Middle frontal gyrus (tissue), 1 donor: Measurements from ENCODE around the gene KCNIP3.
"Not testable (repeated sequence)": the region's sequence is repeated elsewhere in the genome, so short reads cannot be mapped to it uniquely, and the experiment has no call there.

Source experiments
- DNase-seq: peaks from one replicate; pipeline ENCODE4 v3.0.0-alpha.2; 2015; ENCODE audit warnings: low spot score; ENCODE audit errors: extremely low spot score

KCNIP3 gene

DNA sequence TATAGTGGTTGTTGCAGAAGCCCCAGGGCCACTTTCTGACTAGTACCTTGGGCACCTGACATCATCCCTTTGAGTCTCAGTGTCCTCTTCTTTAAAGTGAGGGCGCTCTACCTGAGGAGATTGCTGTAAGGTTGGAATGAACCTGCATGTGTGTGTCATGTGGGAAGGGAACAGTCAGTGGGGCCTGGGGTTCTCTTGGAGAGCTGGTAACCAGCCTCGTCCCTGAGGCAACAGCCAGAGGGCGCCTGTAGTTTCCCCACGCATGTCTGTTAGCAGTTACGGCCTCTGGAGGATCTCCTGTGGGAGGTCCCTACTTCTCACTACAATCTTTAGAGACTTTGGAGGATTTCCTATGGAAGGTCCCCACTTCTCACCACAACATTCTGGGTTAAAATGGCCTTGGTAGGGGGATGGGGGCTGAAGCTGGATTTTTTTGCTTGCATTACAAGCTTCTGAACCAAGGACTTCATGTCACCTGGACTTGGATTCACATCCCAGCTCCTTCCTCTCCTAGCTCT lies 106.1 kb downstream of the KCNIP3 start:
- DNase-seq = not testable (repeated sequence)

DNA sequence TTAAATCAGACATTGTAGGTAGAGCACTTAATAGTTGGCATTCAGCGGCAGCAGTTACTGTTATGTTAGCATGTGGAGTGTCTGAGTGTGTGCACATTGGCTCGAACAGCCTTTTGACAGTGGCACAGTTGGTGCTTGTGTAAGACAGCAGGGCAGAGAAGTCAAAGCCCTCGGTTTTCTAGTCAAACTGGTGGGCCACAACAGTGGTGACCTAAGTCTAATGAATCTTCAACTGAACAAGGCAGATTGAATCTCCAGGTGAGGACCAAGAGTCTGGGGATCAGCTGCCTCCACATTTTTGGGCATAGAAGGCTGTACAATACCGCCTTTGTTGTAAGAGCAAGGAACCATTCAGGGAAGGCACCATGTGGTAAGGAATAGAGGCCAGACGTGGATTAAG lies 106.7 kb downstream of the KCNIP3 start:
- not testable (repeated sequence) for DNase-seq

DNA sequence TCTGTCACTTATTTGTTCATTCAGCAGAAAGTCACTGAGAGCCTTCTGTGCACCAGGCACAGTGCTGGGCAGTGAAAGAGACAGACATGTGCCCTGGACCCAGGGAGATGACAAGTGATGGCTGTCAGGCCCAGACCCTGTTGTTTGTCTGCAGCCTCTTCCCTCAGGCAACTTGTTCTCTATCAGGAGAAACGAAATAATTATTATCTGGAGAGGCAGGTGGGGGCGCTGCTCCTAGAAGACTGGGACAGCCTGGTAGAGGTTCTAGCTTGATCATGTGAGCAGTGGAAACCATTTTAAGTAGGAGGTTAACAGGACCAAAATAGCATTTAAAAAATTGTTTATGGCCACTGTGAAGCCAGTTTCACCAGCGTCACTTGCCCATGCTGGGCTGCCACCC lies 107.5 kb downstream of the KCNIP3 start:
- DNase-seq = not testable (repeated sequence)

DNA sequence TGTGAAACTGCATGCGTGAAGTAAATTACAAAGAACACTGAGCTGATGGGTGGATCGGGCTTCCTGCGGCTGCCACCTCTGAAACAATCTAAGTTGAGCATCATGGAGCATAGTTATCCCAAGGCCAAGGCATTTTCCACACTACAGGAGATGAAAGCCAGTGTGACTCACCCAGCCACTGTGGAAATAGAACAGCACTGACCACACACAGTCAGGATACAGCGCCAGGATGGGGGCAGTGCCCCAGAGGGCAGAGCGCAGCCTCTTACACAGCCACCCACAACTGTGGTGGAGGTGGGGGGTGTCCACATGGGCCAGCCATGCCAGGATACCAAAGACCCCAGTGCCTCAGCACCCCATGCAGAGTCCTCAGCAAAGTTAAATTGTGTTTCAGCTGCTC lies 114.1 kb downstream of the KCNIP3 start:
- DNase-seq = not testable (repeated sequence)

DNA sequence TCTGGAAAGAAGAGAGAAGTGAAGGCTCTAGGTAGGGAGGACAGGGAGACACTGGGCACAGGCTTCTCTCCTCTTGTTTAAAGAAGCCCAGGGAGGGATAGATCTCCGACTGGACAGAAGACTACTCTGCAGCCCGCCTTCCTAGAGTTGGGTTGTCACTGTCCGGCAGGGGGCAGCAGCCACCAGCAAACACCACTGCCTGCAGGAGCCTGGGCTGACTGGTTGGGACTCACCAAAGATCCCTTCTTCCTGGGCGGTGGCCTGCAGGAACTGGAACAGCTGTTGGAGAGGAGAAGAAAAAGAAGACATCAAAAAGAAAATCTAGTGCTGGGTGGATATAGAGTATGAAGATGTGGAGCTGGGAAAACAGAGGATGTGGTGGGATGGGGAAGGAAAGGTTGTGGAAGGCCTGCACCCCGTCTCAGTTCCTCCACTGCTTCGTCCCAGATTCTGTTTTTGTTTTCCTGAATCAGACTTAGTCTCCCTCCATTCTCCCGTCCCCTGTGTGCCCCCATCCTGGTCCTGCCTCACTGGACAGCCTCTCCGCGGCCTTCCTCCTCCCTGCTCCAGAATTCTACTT lies 117.0 kb downstream of the KCNIP3 start:
- DNase-seq = peak; percentile 63

DNA sequence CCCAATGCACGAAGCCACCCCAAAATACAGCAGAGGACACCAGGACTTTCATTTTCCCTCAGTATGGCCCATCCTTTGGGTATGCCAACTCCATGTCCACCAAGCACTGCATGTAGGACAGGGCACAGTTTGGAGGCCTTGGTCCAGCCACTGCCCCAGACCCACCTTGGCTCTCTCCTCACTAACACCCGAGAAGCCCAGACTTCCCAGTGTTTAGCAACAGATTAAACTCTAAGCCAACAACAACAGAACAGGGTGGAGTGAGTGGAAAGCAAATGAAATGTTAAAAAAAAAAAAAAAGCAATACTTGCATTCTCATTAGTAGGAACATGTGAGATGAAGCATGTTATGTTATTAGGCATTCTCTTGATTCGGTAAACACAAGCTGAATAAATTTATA lies 118.0 kb downstream of the KCNIP3 start:
- not testable (repeated sequence) for DNase-seq

DNA sequence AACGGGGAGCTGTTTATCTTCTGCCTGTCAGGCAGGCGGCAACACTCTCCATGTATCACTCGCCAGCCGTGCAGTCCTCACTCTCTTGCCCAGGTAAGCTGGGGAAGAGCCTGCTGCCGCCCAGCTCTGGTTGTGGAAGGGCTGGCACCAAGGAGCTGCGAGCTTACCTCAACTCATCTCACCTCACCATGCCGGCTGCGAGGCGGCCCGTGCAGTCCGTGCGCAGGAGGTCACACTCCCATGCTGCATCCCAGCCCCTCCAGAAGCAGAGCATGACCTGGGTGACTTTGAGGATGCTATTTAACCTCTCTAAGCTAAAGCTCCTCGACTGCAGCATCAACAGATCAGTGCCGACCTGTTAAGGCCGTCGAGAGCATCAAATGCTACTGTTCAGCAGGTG lies 118.4 kb downstream of the KCNIP3 start:
- DNase-seq = not testable (repeated sequence)

DNA sequence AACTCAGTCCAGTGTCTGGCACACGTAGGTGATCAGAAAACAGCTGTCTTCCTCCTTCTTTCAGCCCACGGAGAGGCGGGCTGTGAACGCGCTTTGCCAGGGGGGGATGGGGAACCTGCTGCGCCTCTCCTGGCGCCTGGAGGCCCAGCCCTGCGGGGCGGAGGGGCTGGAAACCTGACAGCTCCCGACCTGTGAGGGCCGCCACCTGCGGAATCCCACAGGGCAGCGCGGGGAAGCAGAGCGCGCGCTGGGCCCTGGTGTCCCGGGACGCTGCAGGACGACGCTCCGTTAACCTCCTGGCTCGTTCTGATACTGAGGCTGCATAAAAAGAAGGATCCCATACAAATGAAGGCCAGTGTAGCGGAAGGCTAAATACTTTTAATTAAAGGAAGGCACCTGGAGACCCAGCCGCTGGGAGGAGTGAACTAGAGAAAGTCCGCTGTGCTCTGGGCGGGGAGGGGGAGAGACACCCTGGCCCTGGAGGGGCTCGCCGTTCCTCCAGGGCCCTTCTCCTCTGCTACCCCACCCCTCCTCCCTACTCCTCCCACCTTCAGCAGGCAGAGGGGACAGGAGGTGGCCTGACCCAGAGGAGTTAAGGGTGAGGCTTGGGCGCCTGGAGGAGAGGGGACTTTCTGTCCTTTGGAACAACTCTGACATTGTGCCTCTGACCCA lies 130.2 kb downstream of the KCNIP3 start:
- not testable (repeated sequence) for DNase-seq

DNA sequence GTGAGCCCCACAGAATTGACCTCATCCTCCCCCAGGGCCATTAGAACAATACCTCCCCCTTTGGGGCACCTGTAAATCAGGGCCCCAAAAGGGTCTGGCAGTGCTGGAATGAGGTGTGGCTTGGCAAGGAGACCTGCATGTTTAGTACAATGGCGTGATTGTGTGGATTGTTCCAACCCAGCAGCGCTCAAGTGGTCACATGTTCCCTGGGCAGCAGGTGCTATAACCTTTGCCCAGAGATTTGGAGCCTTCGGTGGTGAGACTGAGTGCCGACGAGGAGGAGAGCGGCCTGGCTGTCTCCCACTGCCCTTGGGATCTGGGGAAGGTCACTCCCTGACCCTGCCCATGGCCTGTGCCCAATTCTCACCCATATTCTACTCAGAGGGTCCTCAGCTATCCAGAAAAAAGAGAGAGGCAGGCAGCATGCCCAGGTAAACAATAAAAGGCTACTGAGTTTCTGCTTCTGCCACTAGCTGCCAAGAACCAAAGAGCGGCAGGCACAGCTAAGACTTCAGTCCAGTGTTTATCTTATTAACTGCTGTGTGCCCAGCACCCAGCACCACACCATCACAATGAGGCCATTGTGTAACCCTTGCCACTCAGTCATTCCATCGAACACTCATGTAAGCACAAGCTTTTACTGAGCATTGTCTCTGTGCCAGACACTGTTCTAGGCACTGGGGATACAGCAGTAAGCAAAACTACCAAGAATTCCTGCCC lies 132.8 kb downstream of the KCNIP3 start:
- DNase-seq = not testable (repeated sequence)

DNA sequence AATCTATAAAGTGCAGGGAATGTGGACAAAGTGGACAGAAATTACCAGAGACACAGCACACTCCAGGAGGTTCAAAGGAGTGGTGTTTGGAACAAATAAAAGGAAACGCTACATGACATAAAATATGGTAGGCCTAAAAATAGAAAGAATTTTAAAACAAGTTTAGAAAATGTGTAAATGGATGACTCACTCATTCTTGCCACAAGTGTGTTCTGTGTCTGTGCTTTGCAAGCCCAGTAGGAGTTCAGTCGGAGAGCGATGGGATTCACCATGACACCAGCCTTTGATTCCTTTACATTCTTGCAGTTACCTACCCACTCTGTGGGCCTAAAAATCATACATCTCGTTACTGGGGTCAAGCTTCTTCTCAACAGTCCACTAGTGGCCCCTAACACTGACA lies 136.2 kb downstream of the KCNIP3 start:
- not testable (repeated sequence) for DNase-seq

DNA sequence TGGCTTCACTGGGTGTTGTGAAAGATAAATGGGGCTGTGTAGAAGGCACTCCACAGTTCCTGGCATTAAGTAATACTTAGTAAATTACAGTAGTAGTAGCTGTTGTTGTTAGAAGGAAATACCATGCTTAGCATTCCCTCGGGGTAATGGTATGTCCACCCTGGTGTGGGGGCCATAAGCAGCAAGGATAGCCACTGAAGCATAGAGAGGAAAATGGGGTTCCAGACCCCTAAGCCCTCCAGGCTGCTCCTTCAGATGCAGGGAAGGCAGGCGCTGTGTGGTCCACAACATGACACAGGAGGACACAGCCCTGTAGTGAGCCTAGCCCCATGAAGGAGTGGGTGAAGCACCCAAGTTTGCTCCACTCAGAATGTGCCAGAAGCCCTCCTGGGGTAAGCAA lies 136.8 kb downstream of the KCNIP3 start:
- not testable (repeated sequence) for DNase-seq

DNA sequence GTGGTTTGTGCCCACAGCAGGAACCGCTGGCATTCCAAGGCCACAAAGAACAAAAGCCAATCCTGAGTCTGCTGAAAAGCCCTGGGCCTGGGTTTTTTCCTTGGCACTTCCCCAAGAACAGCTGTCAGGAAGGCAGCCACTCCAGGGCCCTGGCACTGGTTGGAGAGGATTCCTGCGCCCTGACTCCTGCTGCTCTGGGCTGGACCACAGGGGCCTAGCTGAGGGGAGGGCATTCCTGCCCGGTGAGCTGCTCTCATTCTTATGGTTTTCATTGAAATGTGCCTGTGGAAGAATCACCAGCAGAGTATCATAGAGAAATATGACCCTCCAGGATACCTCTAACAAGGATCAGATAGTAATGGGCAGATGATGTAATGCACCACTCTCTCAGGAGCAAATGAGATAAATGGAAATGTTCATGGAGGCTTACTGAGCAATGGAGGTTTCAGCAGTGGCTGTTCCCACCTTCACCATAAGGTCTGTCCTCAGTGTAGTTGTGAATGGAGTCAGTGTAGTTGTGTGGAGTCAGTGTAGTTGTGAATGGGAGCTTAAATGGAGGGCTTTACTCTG lies 137.4 kb downstream of the KCNIP3 start:
- DNase-seq = not testable (repeated sequence)

DNA sequence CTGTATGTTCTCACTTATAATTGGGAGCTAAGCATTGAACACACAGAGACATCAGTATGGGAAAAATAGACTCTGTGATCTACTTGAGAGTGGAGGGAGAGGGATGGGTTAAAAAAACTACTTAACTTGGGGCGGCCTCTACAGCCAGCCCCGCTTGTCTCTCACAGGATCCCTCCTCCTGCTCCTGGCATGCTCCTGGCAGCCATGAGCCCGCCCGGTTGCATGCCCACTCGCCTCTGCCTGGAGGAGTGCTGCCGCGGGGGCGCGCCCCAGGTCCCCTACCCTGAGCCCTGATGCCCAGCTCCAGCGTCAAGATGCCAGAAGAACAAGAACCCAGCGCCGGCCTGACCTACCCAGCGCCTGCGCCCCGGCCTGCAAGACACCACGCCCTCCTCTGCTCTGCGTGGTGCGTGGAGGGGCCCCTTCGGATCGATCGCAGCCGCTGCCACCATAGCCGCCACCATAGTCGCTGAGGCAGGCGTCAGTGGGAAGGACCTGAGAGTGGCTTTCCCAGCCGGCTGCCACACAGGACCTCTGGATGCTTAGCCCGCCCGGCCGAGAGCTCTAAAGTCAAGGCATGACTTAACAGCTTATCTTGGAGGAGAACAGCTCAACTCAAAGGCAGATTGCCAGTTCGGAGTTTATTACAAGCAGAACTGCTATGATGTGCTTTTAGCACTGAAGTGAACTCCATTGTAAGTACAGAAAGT lies 138.2 kb downstream of the KCNIP3 start:
- not testable (repeated sequence) for DNase-seq
